KBM-7 (cell line): ENCODE measurements around the gene PPWD1.
"Not testable (repeated sequence)": the region's sequence is repeated elsewhere in the genome, so short reads cannot be mapped to it uniquely, and the experiment has no call there.

Experiments
- DNase-seq: peaks from one replicate; pipeline ENCODE4 v3.0.0-alpha.2; 2015
- in situ Hi-C: fragments of 300-500 bp; cut with MboI; formaldehyde crosslinking; loops from 2 replicates; pipeline ENCODE4 v1.14.3; 2020; ENCODE audit warnings: low sequenced_read_pairs, low pct_unique_long_range_greater_than_20kb, mixed read lengths

Gene PPWD1

GRCh38 chr5:65562731-65563701 is at the start of gene PPWD1, which contains the start of gene CENPK:
Gene PPWD1 (plus strand): TSS chr5:65563296. CDS start chr5:65563311, 15 bp downstream.
Gene CENPK (minus strand): TSS chr5:65563168. CDS start chr5:65554907, 8,261 bp downstream.
- in situ Hi-C loops, result no loop called here
- DNase-seq, result peak; percentile 98

- in situ Hi-C loops, result no loop called here
- no peak for DNase-seq
Measured at GRCh38 chr5:65525726-65526125, 37.4 kb upstream of the PPWD1 start.

- no peak for DNase-seq
- in situ Hi-C loops, result no loop called here
Measured at GRCh38 chr5:65530904-65531303, 32.2 kb upstream of the PPWD1 start.

GRCh38 chr5:65535529-65535987 is 27.5 kb upstream of the PPWD1 start:
- in situ Hi-C loops, result no loop called here
- DNase-seq, result no peak

GRCh38 chr5:65539827-65540226 is 23.3 kb upstream of the PPWD1 start:
- no peak for DNase-seq
- in situ Hi-C loops, result no loop called here

GRCh38 chr5:65544473-65544872 is 18.6 kb upstream of the PPWD1 start:
- DNase-seq, result no peak
- in situ Hi-C loops, result no loop called here

- no peak for DNase-seq
- in situ Hi-C loops, result no loop called here
Measured at GRCh38 chr5:65546141-65546540, 17.0 kb upstream of the PPWD1 start.

GRCh38 chr5:65548281-65548680 is 14.8 kb upstream of the PPWD1 start:
- DNase-seq, result no peak
- in situ Hi-C loops, result no loop called here

- DNase-seq, result no peak
- in situ Hi-C loops, result no loop called here
Measured at GRCh38 chr5:65553941-65554340, 9.2 kb upstream of the PPWD1 start.

- no peak for DNase-seq
- in situ Hi-C loops, result no loop called here
Measured at GRCh38 chr5:65555287-65555686, 7.8 kb upstream of the PPWD1 start.

GRCh38 chr5:65556181-65556580 is 6.9 kb upstream of the PPWD1 start:
- DNase-seq, result no peak
- in situ Hi-C loops, result no loop called here

GRCh38 chr5:65556718-65557117 is 6.4 kb upstream of the PPWD1 start:
- in situ Hi-C loops, result no loop called here
- no peak for DNase-seq

GRCh38 chr5:65563777-65564176 is 681 bp downstream of the PPWD1 start:
- in situ Hi-C loops, result no loop called here
- no peak for DNase-seq

GRCh38 chr5:65566505-65566904 is 3.4 kb downstream of the PPWD1 start:
- in situ Hi-C loops, result no loop called here
- DNase-seq, result no peak

- in situ Hi-C loops, result no loop called here
- DNase-seq, result no peak
Measured at GRCh38 chr5:65570598-65571226, 7.6 kb downstream of the PPWD1 start.

GRCh38 chr5:65577141-65577540 is 14.0 kb downstream of the PPWD1 start:
- in situ Hi-C loops, result no loop called here
- no peak for DNase-seq

- no peak for DNase-seq
- in situ Hi-C loops, result no loop called here
Measured at GRCh38 chr5:65588694-65589093, 25.6 kb downstream of the PPWD1 start.

- DNase-seq, in situ Hi-C loops: not testable (repeated sequence)
Measured at GRCh38 chr5:65601761-65602160, 38.7 kb downstream of the PPWD1 start.

GRCh38 chr5:65611524-65611923 is 48.4 kb downstream of the PPWD1 start:
- DNase-seq, result no peak
- in situ Hi-C loops, result no loop called here

- in situ Hi-C loops, result no loop called here
- DNase-seq, result no peak
Measured at GRCh38 chr5:65612298-65612907, 49.3 kb downstream of the PPWD1 start.
